Measurements from ENCODE around the gene COPZ2. TPM values are rescaled to one million over a fixed set of nuclear protein-coding genes. Genes with fewer than 3 reads are reported as not detected.

Gene COPZ2
- total RNA-seq, 4 donors from 2014 or later: 40.5 to 73.9 (median 62.2) TPM

DNA sequence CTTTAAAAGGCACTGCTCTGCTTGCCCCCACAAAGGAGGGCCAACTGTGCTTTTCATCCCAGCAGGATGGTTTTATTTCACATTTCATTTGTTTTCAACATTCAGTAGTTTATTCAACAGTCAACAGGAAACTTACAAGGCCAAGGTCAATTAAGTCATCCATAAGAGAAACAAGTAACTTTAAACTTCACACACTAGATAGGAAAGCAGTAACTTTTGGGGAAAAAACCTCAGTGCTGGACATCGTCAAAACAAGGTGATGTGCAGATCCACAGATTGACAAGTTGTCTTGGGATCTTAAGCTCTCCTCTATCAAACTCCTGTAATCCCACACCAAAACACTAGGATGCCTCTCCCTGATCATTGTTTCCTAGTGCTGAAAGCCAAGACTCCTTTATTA, 29.1 kb upstream of the COPZ2 start:
- no peak for TF ChIP-seq EP300 (IDR thresholded peaks at IDR 0.05)
- TF ChIP-seq, protein P1, sequence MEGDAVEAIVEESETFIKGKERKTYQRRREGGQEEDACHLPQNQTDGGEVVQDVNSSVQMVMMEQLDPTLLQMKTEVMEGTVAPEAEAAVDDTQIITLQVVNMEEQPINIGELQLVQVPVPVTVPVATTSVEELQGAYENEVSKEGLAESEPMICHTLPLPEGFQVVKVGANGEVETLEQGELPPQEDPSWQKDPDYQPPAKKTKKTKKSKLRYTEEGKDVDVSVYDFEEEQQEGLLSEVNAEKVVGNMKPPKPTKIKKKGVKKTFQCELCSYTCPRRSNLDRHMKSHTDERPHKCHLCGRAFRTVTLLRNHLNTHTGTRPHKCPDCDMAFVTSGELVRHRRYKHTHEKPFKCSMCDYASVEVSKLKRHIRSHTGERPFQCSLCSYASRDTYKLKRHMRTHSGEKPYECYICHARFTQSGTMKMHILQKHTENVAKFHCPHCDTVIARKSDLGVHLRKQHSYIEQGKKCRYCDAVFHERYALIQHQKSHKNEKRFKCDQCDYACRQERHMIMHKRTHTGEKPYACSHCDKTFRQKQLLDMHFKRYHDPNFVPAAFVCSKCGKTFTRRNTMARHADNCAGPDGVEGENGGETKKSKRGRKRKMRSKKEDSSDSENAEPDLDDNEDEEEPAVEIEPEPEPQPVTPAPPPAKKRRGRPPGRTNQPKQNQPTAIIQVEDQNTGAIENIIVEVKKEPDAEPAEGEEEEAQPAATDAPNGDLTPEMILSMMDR (IDR thresholded peaks at IDR 0.05): no peak
- TF ChIP-seq POLR2A (IDR thresholded peaks at IDR 0.05): no peak
- Histone ChIP-seq H3K4me3 (no peak overlapping the region), H3K4me1 (peaks cover 0 to 56% (median 0%) of the 10 kb centered on the region in 4 donors), H3K27me3 (no peaks in the 10 kb centered on the region), H3K27ac (peak overlapping the region in 1 of 4 donors; percentile 5), H3K9me3 (no peaks in the 10 kb centered on the region), H3K36me3 (peaks cover 0 to 94% (median 8%) of the 10 kb centered on the region in 3 donors)
- WGBS, 2 donors: 65 to 78% methylated on average over 1 of the region's 1 CpG
- no peak for DNase-seq (ENCODE audit: low spot score in 2 of 2)

DNA sequence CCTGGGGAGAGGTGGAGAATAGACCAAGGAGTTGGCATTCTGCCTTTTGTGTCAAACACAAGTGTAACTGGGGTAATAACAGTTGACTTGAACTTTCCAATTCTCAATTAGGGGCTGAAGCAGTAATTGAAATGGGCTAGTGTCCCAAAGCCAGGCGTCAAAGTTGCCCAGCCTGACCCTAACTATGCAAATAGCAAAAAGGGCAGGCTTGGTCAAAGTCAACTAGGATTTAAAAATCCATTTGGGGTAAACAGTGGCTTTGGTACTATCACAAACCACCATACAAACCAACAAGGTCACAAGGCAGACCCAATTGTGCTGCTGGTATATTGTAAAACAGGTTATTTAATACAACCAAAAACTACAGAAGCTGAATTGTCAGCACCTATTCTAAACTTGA, 28.6 kb upstream of the COPZ2 start:
- Histone ChIP-seq H3K27ac (peak overlapping the region in 1 of 4 donors; percentile 5), H3K36me3 (peaks cover 0 to 94% (median 9%) of the 10 kb centered on the region in 3 donors), H3K4me1 (peaks cover 0 to 56% (median 0%) of the 10 kb centered on the region in 4 donors), H3K4me3 (no peak overlapping the region), H3K9me3 (no peaks in the 10 kb centered on the region), H3K27me3 (no peaks in the 10 kb centered on the region)
- 48 to 50% methylated on average over 1 of the region's 1 CpG for WGBS, 2 donors
- no peak for DNase-seq (ENCODE audit: low spot score in 2 of 2)
- no peak for TF ChIP-seq EP300 (IDR thresholded peaks at IDR 0.05)
- TF ChIP-seq, protein P1 (IDR thresholded peaks at IDR 0.05): no peak

DNA sequence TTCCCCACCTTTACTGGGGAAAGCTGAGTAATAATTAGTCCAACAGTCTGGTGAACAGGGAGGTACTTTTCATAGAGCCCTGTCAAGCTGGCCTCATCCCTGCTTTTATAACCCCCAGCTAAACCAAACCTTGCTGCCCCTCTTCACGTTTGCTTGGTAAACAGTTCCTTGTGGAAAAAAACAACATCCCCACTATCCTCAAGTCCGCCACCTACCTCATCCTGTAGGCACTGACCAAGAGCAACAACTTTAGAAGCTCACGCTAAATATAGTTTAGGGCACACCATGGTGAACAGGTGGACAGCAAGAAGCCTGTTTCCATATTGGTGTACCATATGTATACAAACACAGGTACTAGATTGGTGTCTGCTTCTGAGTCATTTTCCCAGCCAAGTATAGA, 27.0 kb upstream of the COPZ2 start:
- Histone ChIP-seq H3K9me3 (no peaks in the 10 kb centered on the region), H3K4me3 (no peak overlapping the region), H3K36me3 (peaks cover 0 to 94% (median 18%) of the 10 kb centered on the region in 3 donors), H3K4me1 (peaks cover 0 to 60% (median 0%) of the 10 kb centered on the region in 4 donors), H3K27me3 (no peaks in the 10 kb centered on the region), H3K27ac (peak overlapping the region in 1 of 4 donors; percentile 51)
- 62 to 78% methylated on average over 3 of the region's 3 CpGs for WGBS, 2 donors
- TF ChIP-seq POLR2A (IDR thresholded peaks at IDR 0.05): no peak
- TF ChIP-seq, protein P1 (IDR thresholded peaks at IDR 0.05): no peak
- no peak for TF ChIP-seq EP300 (IDR thresholded peaks at IDR 0.05)
- no peak for DNase-seq (ENCODE audit: low spot score in 2 of 2)

DNA sequence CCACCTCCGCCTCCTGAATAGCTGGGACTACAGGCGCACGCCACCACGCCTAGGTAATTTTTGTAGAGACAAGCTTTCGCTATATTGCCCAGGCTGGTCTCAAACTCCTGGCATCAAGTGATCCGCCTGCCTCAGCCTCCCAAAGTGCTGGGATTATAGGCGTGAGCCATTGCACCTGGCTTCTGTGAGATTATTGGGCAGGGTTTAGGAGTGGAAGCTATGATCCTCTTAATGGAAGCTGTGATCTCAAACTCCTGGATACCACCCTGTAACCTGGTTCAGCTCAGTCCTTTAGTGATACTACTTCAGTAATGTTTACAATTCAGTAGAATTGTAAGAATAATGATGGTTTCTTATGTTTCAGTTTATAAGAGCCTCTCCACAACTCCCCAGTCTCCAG, 24.7 kb upstream of the COPZ2 start:
- peaks cover 0 to 54% (median 0%) of the 10 kb centered on the region in 4 donors for H3K4me1 ChIP-seq
- H3K36me3 ChIP-seq: peaks cover 3 to 97% (median 33%) of the 10 kb centered on the region in 3 donors
- no peaks in the 10 kb centered on the region for H3K9me3 ChIP-seq
- H3K27me3 ChIP-seq: no peaks in the 10 kb centered on the region
- no peak overlapping the region for H3K27ac ChIP-seq
- TF ChIP-seq, protein P1 (IDR thresholded peaks at IDR 0.05): no peak
- TF ChIP-seq POLR2A (IDR thresholded peaks at IDR 0.05) (no peak), EP300 (IDR thresholded peaks at IDR 0.05) (no peak)
- H3K4me3 ChIP-seq: no peak overlapping the region
- 92 to 93% methylated on average over 3 to 7 of the region's 7 CpGs for WGBS, 2 donors
- no peak for DNase-seq (ENCODE audit: low spot score in 2 of 2)

DNA sequence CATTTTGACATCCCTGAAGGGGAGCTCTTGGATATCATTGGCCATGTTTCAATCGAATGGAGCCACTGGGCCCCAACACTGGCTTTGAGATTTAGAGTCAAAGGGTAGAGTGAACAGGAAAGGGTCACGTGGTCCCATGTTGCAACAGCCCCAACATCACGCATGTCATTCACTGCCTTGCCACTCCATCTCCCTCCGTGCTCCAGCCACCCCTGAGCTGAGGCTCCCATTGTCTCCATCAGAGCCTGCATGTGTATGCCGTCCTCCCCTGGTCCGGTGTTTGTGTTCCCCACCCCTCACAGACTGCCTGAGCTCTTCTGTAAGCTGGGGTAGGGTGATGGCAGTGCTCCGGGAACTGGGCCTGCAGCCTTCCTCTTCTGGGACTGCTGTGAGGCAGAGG, 22.7 kb upstream of the COPZ2 start:
- no peaks in the 10 kb centered on the region for H3K9me3 ChIP-seq
- H3K36me3 ChIP-seq: peaks cover 3 to 100% (median 42%) of the 10 kb centered on the region in 3 donors
- H3K27ac ChIP-seq: peak overlapping the region in 2 of 4 donors; percentile 47 to 62
- DNase-seq (ENCODE audit: low spot score in 2 of 2): peak in 1 of 2 donors; percentile 42
- H3K27me3 ChIP-seq: no peaks in the 10 kb centered on the region
- H3K4me1 ChIP-seq: peaks cover 0 to 62% (median 8%) of the 10 kb centered on the region in 4 donors
- TF ChIP-seq, protein P1 (IDR thresholded peaks at IDR 0.05): no peak
- no peak for TF ChIP-seq EP300 (IDR thresholded peaks at IDR 0.05)
- no peak for TF ChIP-seq POLR2A (IDR thresholded peaks at IDR 0.05)
- H3K4me3 ChIP-seq: no peak overlapping the region
- 58 to 68% methylated on average over 7 of the region's 7 CpGs for WGBS, 2 donors
